Nephron (organoid): ENCODE measurements around the gene HDLBP.
A peak's percentile ranks its signal among the peaks of the same experiment; 100 is the strongest.

Experiments
- H3K27ac Mint-ChIP-seq, 3 experiments: 2 replicates each; pipeline ENCODE4 v1.8.0; 2020; ENCODE audit warnings: mixed read lengths in 3 of 3, mild to moderate bottlenecking in 2 of 3, moderate library complexity in 1 of 3
- H3K27me3 Mint-ChIP-seq: 2 replicates; pipeline ENCODE4 v1.8.0; 2021; ENCODE audit warnings: low read depth, mild to moderate bottlenecking, moderate library complexity, mixed read lengths
- H3K36me3 Mint-ChIP-seq: 2 replicates; pipeline ENCODE4 v1.8.0; 2020; ENCODE audit warnings: low read depth, mixed read lengths
- H3K4me1 Mint-ChIP-seq: 2 replicates; pipeline ENCODE4 v1.8.0; 2020; ENCODE audit warnings: mixed read lengths
- H3K4me3 Mint-ChIP-seq, 3 experiments: 2 replicates each; pipeline ENCODE4 v1.8.0; 2020; ENCODE audit warnings: mild to moderate bottlenecking in 3 of 3, mixed read lengths in 3 of 3, moderate library complexity in 2 of 3
- H3K9me3 Mint-ChIP-seq: 2 replicates; pipeline ENCODE4 v1.8.0; 2020; ENCODE audit warnings: mixed read lengths
- TF ChIP-seq, protein P1 (sequence below), 3 experiments: fragments of 200-600 bp; sonication (generic); IDR thresholded peaks; one replicate each; pipeline ENCODE4 v1.5.0; 2021; ENCODE audit warnings: antibody characterized with exemption in 3 of 3; ENCODE audit not compliant: unreplicated experiment in 3 of 3

Gene HDLBP

DNA sequence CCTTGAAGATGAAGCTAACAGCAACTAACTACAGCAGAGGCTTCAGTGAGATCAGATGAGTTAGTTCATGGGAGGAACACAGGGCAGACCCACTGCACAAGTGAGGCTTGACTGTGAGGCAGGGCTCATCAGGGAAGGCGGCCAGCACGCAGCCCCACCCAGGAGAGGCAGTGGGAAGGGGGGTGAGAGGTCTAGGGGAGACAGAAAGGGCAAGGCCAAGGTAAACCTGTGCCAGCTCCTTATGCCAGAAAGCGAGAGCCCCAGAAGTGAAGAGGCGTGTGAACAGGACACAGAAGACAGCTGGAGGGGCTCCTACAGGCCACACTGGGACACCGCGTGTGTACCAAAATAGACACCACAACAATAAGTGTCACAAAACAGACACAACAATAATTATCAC lies 78.4 kb downstream of the HDLBP start:
- TF ChIP-seq, protein P1, sequence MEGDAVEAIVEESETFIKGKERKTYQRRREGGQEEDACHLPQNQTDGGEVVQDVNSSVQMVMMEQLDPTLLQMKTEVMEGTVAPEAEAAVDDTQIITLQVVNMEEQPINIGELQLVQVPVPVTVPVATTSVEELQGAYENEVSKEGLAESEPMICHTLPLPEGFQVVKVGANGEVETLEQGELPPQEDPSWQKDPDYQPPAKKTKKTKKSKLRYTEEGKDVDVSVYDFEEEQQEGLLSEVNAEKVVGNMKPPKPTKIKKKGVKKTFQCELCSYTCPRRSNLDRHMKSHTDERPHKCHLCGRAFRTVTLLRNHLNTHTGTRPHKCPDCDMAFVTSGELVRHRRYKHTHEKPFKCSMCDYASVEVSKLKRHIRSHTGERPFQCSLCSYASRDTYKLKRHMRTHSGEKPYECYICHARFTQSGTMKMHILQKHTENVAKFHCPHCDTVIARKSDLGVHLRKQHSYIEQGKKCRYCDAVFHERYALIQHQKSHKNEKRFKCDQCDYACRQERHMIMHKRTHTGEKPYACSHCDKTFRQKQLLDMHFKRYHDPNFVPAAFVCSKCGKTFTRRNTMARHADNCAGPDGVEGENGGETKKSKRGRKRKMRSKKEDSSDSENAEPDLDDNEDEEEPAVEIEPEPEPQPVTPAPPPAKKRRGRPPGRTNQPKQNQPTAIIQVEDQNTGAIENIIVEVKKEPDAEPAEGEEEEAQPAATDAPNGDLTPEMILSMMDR (IDR thresholded peaks at IDR 0.05; ENCODE audit: unreplicated experiment in 3 of 3), result no peak
- Mint-ChIP-seq H3K27ac (peak overlapping the region in 1 of 3 experiments; percentile 44), H3K27me3 (no peaks in the 10 kb centered on the region), H3K9me3 (no peaks in the 10 kb centered on the region), H3K4me1 (no peaks in the 10 kb centered on the region), H3K36me3 (peaks cover 94% of the 10 kb centered on the region), H3K4me3 (no peak overlapping the region)

DNA sequence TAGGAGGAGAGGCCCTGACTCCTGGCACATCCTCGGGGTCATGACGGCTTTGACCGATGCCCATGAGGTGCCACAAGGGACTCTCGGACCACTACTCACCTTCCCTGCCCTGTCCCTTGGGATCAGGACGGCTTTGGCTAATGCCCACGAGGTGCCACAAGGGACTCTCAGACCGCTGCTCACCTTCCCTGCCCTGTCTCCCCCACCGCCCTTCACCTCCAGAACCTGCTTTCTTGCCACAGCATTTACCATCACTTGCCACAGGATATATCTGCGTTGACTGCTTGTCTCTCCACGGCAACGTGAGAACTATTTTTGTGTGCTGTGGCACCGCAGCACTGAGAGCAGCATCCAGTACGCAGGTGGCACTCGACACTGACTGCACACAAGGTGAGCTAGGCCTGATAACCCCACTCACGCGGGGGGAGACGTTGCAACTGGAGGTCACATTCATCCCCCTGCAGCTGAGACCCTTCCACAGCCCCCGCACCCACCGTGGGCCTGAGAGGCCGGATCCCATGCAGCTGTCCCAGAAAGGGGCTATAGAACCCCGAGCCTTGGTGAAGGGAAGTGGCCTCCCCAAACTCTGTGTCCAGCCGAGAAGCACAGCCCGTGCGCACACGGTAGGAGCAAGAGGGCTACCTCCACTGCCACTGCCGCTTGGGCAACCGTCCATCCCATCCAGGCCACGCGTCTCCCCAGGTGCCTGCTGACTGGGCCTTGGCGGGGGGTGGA lies 79.4 kb downstream of the HDLBP start:
- TF ChIP-seq, protein P1 (IDR thresholded peaks at IDR 0.05; ENCODE audit: unreplicated experiment in 3 of 3), result no peak
- H3K27me3 Mint-ChIP-seq, result no peaks in the 10 kb centered on the region
- H3K4me3 Mint-ChIP-seq, result no peak overlapping the region
- H3K9me3 Mint-ChIP-seq, result no peaks in the 10 kb centered on the region
- peaks cover 95% of the 10 kb centered on the region for H3K36me3 Mint-ChIP-seq
- no peaks in the 10 kb centered on the region for H3K4me1 Mint-ChIP-seq
- no peak overlapping the region for H3K27ac Mint-ChIP-seq

DNA sequence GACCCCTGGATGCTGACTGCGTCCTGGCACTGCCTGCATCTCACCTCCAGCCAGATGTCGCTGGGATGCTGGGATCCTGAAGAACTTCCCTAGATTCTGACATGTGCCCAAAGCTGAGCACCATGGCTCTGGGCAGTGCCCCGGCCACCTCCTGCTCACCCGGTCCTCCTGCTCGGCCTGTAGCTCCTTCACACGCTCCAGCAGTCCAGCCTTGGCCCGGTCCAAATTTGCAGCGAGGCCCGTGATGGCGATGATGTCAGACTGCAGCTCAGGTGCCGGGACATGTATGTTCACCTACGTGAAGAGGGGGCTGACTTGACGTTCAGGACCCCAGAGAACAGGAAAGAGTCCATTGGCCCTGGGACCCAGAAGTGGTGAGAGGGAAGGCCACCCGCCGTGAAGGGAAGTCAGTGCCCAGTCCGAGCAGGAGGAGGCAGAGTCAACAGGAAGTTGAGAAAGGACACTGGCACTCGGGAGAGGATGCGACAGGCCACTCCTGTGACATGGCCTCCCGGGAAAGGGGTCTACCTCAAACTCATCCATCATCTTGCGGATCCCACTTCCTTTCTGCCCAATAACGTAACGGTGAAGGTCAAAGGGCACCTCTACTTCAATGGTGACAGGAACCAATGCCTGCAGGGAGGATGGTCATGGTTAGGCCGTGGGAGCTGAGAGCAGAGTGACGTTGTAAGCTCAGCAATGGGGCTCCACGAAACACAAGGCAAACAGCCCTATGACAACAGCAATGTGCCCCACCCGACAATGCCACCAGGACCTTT lies 80.3 kb downstream of the HDLBP start:
- H3K9me3 Mint-ChIP-seq, result no peaks in the 10 kb centered on the region
- H3K27me3 Mint-ChIP-seq, result no peaks in the 10 kb centered on the region
- H3K4me1 Mint-ChIP-seq, result no peaks in the 10 kb centered on the region
- H3K36me3 Mint-ChIP-seq, result peaks cover 94% of the 10 kb centered on the region
- TF ChIP-seq, protein P1 (IDR thresholded peaks at IDR 0.05; ENCODE audit: unreplicated experiment in 3 of 3), result no peak
- no peak overlapping the region for H3K4me3 Mint-ChIP-seq
- no peak overlapping the region for H3K27ac Mint-ChIP-seq

DNA sequence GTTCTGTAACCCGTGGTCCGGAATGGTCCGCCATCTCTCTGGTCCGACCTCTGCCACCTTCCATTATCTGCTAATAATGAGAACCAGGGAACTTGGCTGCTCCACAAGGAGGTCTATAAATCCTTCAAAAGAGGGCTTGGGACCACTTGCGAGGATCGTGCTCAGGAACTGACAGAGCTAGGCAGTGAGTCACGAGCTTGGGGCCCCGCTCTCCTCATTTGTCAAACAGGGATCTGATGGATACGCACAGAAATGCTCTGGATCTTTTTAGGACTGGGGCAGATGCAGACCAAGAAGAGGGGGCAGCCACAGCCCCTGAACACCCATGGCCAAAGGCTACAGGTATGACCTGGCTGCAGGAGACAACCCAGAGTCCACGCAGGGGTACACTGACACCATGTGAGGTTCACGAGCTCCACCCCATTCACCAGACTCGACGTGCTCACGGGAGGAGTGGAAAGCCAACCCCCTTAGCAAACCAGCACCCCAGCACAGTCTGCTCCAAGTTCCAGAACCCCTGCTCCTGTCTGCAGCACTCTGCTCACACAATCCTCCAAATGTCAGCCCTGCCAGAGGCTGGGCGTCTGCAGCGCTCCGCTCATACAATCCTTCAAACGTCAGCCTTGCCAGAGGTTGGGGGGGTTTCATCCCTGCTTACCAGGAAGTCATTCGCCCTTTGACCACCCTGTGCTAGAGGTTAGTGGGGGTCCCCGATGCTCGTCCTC lies 81.2 kb downstream of the HDLBP start:
- H3K36me3 Mint-ChIP-seq, result peaks cover 89% of the 10 kb centered on the region
- no peak overlapping the region for H3K27ac Mint-ChIP-seq
- H3K4me1 Mint-ChIP-seq, result no peaks in the 10 kb centered on the region
- no peaks in the 10 kb centered on the region for H3K9me3 Mint-ChIP-seq
- H3K4me3 Mint-ChIP-seq, result no peak overlapping the region
- TF ChIP-seq, protein P1 (IDR thresholded peaks at IDR 0.05; ENCODE audit: unreplicated experiment in 3 of 3), result no peak
- H3K27me3 Mint-ChIP-seq, result no peaks in the 10 kb centered on the region

DNA sequence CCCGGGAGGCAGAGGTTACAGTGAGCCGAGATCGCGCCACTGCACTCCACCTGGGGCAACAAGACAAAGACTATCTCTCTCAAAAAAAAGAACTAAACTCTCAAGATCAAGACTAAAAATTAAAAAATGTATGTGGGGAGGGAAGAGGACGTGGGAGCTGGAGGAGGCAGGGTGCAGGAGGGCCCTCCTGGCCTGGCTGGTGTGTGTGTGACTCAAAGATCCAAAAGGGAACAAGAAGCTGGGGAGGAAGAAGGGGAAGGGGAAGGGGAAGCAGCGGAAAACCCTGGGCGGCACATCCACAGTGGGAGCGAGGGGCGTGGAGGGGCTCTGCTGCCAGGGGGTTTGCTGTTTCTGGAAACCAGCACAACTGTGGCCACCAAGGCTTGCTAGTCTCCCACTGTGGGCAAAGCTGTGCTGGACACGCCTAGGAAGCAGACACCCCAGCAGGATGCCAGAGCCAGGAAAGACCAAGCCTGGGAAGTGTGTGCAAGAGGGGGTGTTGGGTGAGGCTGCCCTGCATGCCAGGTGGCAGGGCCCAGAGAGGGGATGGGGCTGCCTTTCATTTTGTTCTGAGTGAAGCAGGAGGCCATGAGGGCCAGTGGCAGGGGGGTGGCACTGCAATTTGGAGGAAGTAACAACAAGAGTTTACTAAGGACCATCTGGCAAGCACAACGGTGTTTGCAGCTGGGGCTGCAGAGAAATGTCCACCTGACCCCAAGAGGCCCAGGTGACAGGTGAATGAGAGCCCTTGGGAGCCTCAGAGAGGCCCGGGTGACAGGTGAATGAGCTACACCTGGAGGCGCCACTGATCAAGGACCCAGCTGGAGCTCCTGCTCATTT lies 82.5 kb downstream of the HDLBP start:
- Mint-ChIP-seq H3K27me3 (no peaks in the 10 kb centered on the region), H3K4me3 (no peak overlapping the region), H3K27ac (no peak overlapping the region), H3K4me1 (peaks cover under 1% of the 10 kb centered on the region), H3K36me3 (peaks cover 84% of the 10 kb centered on the region), H3K9me3 (no peaks in the 10 kb centered on the region)
- TF ChIP-seq, protein P1 (IDR thresholded peaks at IDR 0.05; ENCODE audit: unreplicated experiment in 3 of 3), result no peak
